HAP-1 (cell line): Measurements from ENCODE around the gene RBM23.
"Not testable (repeated sequence)": the region's sequence is repeated elsewhere in the genome, so short reads cannot be mapped to it uniquely, and the experiment has no call there.

Source experiments
- DNase-seq, 2 experiments: peaks; one replicate each; pipeline ENCODE4 v3.0.0-alpha.2; 2016 to 2020; ENCODE audit warnings: low spot score in 2 of 2
- H3K27me3 ChIP-seq: fragments of 250-450 bp; sonication (Bioruptor Pico); 2 replicates; pipeline ENCODE4 v1.5.1; 2020; ENCODE audit warnings: low read depth, mild to moderate bottlenecking, moderate library complexity
- H3K36me3 ChIP-seq: fragments of 250-450 bp; sonication (Bioruptor Pico); replicated peaks from 2 replicates; pipeline ENCODE4 v1.5.1; 2020; ENCODE audit warnings: mild to moderate bottlenecking
- H3K4me1 ChIP-seq: fragments of 250-450 bp; sonication (Bioruptor Pico); 2 replicates; pipeline ENCODE4 v1.5.1; 2020; ENCODE audit warnings: mild to moderate bottlenecking
- H3K4me3 ChIP-seq: fragments of 250-450 bp; sonication (Bioruptor Pico); 2 replicates; pipeline ENCODE4 v1.5.1; 2020; ENCODE audit warnings: mild to moderate bottlenecking, moderate library complexity
- H3K9me3 ChIP-seq: fragments of 250-450 bp; sonication (Bioruptor Pico); 2 replicates; pipeline ENCODE4 v1.5.1; 2020; ENCODE audit warnings: mild to moderate bottlenecking, moderate library complexity
- in situ Hi-C: fragments of 300-500 bp; cut with MboI; formaldehyde crosslinking; loops from 3 replicates; pipeline ENCODE4 v1.14.3; 2020; ENCODE audit warnings: low sequenced_read_pairs, inconsistent platforms, mixed read lengths

The RBM23 gene

GRCh38 chr14:22875003-22875747 is 43.8 kb downstream of the RBM23 start:
- no peaks in the 10 kb centered on the region for H3K9me3 ChIP-seq
- in situ Hi-C loops: no loop called here
- peaks cover 7% of the 10 kb centered on the region; the same call in 1 of the 2 replicates for H3K36me3 ChIP-seq
- no peak for DNase-seq
- no peaks in the 10 kb centered on the region for H3K27me3 ChIP-seq
- H3K4me1 ChIP-seq: peaks cover 13% of the 10 kb centered on the region
- no peak overlapping the region for H3K4me3 ChIP-seq

GRCh38 chr14:22872833-22873520 is 46.0 kb downstream of the RBM23 start:
- H3K27me3 ChIP-seq: no peaks in the 10 kb centered on the region
- H3K4me3 ChIP-seq: peak overlapping the region; percentile 74
- no peak for DNase-seq
- H3K9me3 ChIP-seq: no peaks in the 10 kb centered on the region
- H3K36me3 ChIP-seq: peaks cover 7% of the 10 kb centered on the region; the same call in 1 of the 2 replicates
- peaks cover 13% of the 10 kb centered on the region for H3K4me1 ChIP-seq
- in situ Hi-C loops: loop anchor here (25.0 kb wide), 1 partner anchor 486 kb away; no protein-coding TSS in a partner anchor

- Histone ChIP-seq H3K36me3 (peaks cover 7% of the 10 kb centered on the region; the same call in 1 of the 2 replicates), H3K9me3 (no peaks in the 10 kb centered on the region), H3K27me3 (no peaks in the 10 kb centered on the region), H3K4me3 (peak overlapping the region; percentile 74), H3K4me1 (peaks cover 13% of the 10 kb centered on the region)
- DNase-seq: peak; percentile 70 to 92
- in situ Hi-C loops: loop anchor here (25.0 kb wide), 1 partner anchor 485 kb away; no protein-coding TSS in a partner anchor
Measured at GRCh38 chr14:22872033-22872832, 46.7 kb downstream of the RBM23 start.

- no peaks in the 10 kb centered on the region for H3K9me3 ChIP-seq
- in situ Hi-C loops: loop anchor here (25.0 kb wide), 1 partner anchor 484 kb away; no protein-coding TSS in a partner anchor
- DNase-seq: peak; percentile 86 to 95
Measured at GRCh38 chr14:22871224-22872032, 47.5 kb downstream of the RBM23 start, which contains the start of gene LRP10. LRP10 (plus strand) TSS chr14:22871740; CDS start chr14:22872304, 564 bp downstream.

GRCh38 chr14:22870811-22871223 is 48.1 kb downstream of the RBM23 start:
- no peak for DNase-seq
- Histone ChIP-seq H3K9me3 (no peaks in the 10 kb centered on the region), H3K4me1 (peaks cover 13% of the 10 kb centered on the region), H3K27me3 (no peaks in the 10 kb centered on the region), H3K36me3 (peaks cover 7% of the 10 kb centered on the region; the same call in 1 of the 2 replicates), H3K4me3 (peak overlapping the region; percentile 74)
- in situ Hi-C loops: loop anchor here (25.0 kb wide), 1 partner anchor 484 kb away; no protein-coding TSS in a partner anchor

More at GRCh38 chr14:22871224-22872032, 47.5 kb downstream of the RBM23 start, which contains the start of gene LRP10:
- H3K4me3 ChIP-seq: peak within 1 kb of the TSS; percentile 74
- H3K27me3 ChIP-seq: no peaks in the 10 kb centered on the region
- peaks cover 7% of the 10 kb centered on the region; the same call in 1 of the 2 replicates for H3K36me3 ChIP-seq
- peaks cover 13% of the 10 kb centered on the region for H3K4me1 ChIP-seq

GRCh38 chr14:22866874-22867273 is 52.1 kb downstream of the RBM23 start:
- no peaks in the 10 kb centered on the region for H3K36me3 ChIP-seq
- no peaks in the 10 kb centered on the region for H3K9me3 ChIP-seq
- DNase-seq: no peak
- no peak overlapping the region for H3K4me3 ChIP-seq
- H3K4me1 ChIP-seq: peaks cover 8% of the 10 kb centered on the region
- H3K27me3 ChIP-seq: no peaks in the 10 kb centered on the region; the same call in 1 of the 2 replicates
- in situ Hi-C loops: loop anchor here (25.0 kb wide), 1 partner anchor 480 kb away; no protein-coding TSS in a partner anchor

GRCh38 chr14:22865424-22866405 is 53.2 kb downstream of the RBM23 start:
- no peaks in the 10 kb centered on the region for H3K36me3 ChIP-seq
- no peaks in the 10 kb centered on the region; the same call in 1 of the 2 replicates for H3K27me3 ChIP-seq
- no peak overlapping the region for H3K4me3 ChIP-seq
- peaks cover 5% of the 10 kb centered on the region for H3K4me1 ChIP-seq
- no peaks in the 10 kb centered on the region for H3K9me3 ChIP-seq
- in situ Hi-C loops: loop anchor here (25.0 kb wide), 1 partner anchor 478 kb away; no protein-coding TSS in a partner anchor
- DNase-seq: peak in 1 of 2 experiments; percentile 55

GRCh38 chr14:22864979-22865378 is 54.0 kb downstream of the RBM23 start:
- no peak for DNase-seq
- in situ Hi-C loops: loop anchor here (25.0 kb wide), 1 partner anchor 478 kb away; no protein-coding TSS in a partner anchor
- no peak overlapping the region for H3K4me3 ChIP-seq
- H3K36me3 ChIP-seq: no peaks in the 10 kb centered on the region
- H3K4me1 ChIP-seq: no peaks in the 10 kb centered on the region
- no peaks in the 10 kb centered on the region for H3K9me3 ChIP-seq
- no peaks in the 10 kb centered on the region; the same call in 1 of the 2 replicates for H3K27me3 ChIP-seq

GRCh38 chr14:22861651-22862050 is 57.3 kb downstream of the RBM23 start:
- H3K4me1 ChIP-seq: no peaks in the 10 kb centered on the region
- in situ Hi-C loops: loop anchor here (25.0 kb wide), 1 partner anchor 474 kb away; no protein-coding TSS in a partner anchor
- no peak for DNase-seq
- H3K36me3 ChIP-seq: no peaks in the 10 kb centered on the region
- H3K9me3 ChIP-seq: no peaks in the 10 kb centered on the region
- no peak overlapping the region for H3K4me3 ChIP-seq
- no peaks in the 10 kb centered on the region; the same call in 1 of the 2 replicates for H3K27me3 ChIP-seq

GRCh38 chr14:22860377-22860776 is 58.6 kb downstream of the RBM23 start:
- H3K4me1 ChIP-seq, H3K4me3 ChIP-seq, DNase-seq, H3K36me3 ChIP-seq, H3K27me3 ChIP-seq, H3K9me3 ChIP-seq: not testable (repeated sequence)
- in situ Hi-C loops: loop anchor here (25.0 kb wide), 1 partner anchor 473 kb away; no protein-coding TSS in a partner anchor

GRCh38 chr14:22856428-22856827 is 62.5 kb downstream of the RBM23 start:
- H3K9me3 ChIP-seq: no peaks in the 10 kb centered on the region
- H3K4me1 ChIP-seq: 0 out of 2 replicates have a peak, but pooled peaks cover 2% of the 10 kb centered on the region
- in situ Hi-C loops: loop anchor here (5.0 to 25.0 kb wide), 2 partner anchors 299 to 469 kb away; no protein-coding TSS in a partner anchor
- no peaks in the 10 kb centered on the region for H3K36me3 ChIP-seq
- H3K27me3 ChIP-seq: no peaks in the 10 kb centered on the region
- DNase-seq: no peak
- no peak overlapping the region for H3K4me3 ChIP-seq
